HG02884 (cell line): ENCODE results near the gene RTN4RL1.

ENCODE experiments used
- ATAC-seq: cut with Tn5 transposase; IDR thresholded peaks from one replicate; pipeline ENCODE4 v1.9.1; 2021; ENCODE audit warnings: mild to moderate bottlenecking, moderate library complexity; ENCODE audit not compliant: unreplicated experiment

Gene RTN4RL1

DNA sequence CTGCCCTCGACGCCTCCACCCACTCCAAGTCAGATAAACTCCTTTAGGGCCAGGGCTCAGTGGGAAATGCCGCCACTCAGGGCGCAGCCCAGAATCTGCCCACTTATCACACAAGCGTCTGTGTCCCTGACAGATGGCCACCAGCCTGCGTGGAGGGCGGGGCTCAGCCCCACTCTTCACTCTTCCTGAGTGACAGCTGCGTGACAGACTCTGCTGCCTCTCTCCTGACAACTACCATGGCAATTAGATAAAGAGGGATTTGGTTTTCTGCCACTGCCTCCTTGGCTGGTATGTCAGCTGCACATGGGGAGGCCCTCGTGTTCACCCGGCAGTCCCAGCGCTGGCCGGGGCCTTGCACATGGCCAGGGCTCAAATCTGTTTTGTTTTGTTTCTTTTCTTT, 96.2 kb downstream of the RTN4RL1 start:
- ATAC-seq = no peak

- ATAC-seq = no peak
Observed at GRCh38 chr17:1920948-1921351, 104.2 kb downstream of the RTN4RL1 start.

GRCh38 chr17:1919201-1919600, 105.9 kb downstream of the RTN4RL1 start:
- no peak for ATAC-seq

- ATAC-seq = no peak
Observed at GRCh38 chr17:1918346-1919162, 106.6 kb downstream of the RTN4RL1 start.

GRCh38 chr17:1916963-1917715, 108.0 kb downstream of the RTN4RL1 start:
- no peak for ATAC-seq

- ATAC-seq = no peak
Observed at GRCh38 chr17:1916316-1916715, 108.8 kb downstream of the RTN4RL1 start.

DNA sequence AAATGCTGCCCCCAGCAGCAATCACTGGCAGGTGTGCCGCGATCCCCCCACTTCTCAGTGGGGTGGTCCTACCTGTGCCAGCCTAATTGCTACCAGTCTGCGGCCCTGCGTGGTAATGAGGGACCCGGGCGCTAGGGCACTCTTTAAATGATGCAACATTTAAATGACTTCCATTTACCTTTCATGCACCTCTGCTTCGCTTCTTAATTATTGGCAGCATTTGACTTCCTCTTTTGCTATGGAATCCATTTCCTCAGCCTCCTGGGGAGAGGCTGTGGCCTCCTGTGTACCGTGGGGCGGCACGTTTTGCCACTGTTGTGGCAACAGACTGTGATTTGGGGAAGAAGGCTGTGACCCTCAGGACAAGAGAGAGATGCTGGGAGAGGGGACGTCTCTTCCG, 109.2 kb downstream of the RTN4RL1 start:
- ATAC-seq = no peak

GRCh38 chr17:1914661-1915083, 110.5 kb downstream of the RTN4RL1 start:
- no peak for ATAC-seq

DNA sequence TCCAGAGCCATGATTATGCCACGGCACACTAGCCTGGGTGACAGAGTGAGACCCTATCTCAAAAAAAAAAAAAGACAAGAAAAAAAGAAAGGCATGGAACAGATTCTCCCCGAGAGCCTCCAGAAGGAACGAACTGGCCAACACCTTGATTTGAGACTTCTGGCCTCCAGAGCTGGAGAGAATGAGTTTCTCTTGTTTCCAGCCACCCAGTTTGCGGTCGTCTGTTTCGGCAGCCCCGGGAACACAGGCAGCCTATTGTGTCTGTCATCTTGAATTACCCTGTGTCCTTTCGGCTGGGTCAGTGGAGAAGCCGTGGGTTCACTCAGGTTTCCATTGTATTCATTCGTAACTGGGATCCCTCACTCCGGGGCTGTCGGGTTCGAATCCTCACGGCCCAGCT, 111.4 kb downstream of the RTN4RL1 start:
- no peak for ATAC-seq

GRCh38 chr17:1912146-1912545, 113.0 kb downstream of the RTN4RL1 start:
- no peak for ATAC-seq

DNA sequence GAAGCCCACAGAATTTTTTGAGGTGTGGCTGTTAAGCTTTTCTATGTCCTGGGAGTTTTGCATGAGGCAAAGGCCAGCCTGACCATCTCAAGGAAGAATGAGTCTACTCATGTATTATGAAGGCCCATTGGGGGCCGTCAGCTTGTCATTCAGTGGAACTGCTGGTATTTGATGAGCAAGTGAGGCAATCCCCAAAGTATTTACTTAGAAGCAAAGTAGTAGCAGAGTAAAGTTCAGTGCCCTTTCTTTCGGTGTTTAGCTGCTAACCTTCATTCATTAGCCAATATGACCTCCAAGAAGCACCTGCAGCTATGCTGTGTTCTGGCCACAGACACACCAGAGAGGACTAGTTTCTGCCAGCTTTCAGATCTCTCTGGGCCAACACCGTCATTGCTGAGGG, 115.1 kb downstream of the RTN4RL1 start:
- no peak for ATAC-seq

- ATAC-seq = no peak
Observed at GRCh38 chr17:1908699-1909309, 116.3 kb downstream of the RTN4RL1 start.

- no peak for ATAC-seq
Observed at GRCh38 chr17:1907909-1908698, 117.0 kb downstream of the RTN4RL1 start.

- ATAC-seq = no peak
Observed at GRCh38 chr17:1907216-1907631, 117.9 kb downstream of the RTN4RL1 start.

DNA sequence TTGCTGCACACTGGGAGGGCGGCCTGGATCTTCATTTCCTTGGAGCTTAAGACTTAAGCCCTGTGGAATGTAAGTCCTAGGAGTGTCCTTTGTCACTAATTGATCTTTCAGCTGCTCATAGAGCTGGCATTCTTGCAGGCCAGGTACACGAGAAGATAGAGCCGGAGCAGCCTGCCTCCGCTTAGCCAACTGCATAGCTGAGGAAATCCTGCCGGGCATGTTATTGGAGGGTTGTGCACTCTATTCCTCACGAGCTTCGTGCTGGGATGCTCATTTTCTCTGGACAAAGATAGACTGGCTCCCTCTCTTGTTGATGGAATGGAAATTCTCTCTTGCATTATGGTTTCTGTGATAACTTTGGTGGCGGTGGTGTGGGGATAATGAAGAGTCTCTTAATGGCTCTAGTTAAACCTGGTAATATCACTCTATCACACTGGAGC, 118.5 kb downstream of the RTN4RL1 start:
- ATAC-seq = no peak

DNA sequence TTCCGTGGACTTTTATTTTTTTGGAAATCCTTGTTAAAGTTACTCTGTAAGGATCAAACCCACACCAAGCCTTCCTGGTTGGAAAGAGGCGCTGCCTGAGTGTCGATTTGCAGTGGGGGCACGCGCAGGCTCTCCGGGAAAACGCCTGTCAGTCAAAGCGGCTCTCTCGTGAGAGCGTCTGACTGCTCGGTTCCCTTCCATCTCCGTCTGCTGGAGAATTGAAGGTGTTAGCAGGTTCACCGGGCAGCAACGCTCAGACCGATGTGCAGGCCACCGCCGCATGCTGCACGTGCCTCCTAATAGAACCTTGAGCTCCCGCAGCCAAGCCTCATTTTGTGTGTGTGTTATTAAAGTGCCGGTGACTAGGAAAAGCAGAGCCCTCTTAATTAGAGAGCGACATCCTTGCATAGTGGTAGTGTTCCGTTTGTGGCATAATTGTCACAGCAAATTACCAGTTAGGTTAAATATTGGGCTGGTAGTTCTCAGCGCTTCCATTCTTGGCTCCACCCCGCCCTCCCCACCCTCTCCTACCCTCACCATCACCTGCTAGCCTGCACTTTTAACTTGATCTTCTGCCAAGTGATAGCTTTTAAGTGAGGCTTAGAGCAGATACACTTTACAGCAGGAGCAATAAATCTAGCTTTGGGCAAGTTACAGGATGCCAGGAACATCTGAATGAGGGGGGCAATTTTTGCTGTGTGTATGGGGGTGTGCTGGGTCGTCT, 119.8 kb downstream of the RTN4RL1 start:
- ATAC-seq = no peak

DNA sequence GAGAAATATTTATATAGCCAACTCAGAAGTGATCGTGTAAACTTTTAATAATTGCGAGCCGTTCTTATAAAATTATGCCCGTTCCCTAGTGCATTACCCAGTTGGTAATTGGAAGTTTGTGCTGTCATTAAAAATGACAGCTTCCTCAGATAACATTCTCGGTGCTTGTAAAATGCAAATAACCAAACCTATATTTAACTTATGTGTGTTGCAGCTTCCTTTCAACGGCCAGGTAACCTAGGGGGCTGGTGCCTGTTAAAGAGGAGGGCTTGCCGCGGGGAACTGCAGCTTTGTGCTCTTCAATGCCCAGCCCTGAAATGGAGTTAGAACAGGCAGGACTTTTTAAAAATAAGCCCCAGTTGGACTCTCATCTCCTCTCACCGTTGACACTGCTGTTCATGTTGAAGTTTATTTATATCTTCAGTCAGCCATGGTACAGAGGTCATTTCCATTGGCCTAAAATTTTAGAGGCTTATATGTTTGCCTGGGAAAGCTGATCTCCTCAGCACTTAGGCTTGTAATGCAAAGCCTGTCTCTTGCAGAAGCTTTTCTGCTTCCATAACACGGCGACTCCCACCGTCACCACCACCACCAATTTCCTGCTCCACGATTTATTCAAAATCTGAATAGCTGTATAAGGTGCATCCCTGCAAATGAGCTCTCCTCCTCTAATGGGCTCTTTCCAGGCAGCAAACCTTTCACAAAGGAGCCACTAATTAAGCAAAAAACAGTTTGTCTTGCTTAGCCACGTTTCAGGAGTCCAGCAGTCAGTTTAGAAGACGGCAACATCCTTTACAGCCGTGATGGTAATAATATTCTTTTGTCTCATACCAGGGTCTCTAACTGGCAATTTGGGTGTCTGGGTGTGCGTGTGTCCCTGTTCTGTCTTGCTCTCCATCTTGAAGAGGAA, 120.6 kb downstream of the RTN4RL1 start:
- no peak for ATAC-seq

DNA sequence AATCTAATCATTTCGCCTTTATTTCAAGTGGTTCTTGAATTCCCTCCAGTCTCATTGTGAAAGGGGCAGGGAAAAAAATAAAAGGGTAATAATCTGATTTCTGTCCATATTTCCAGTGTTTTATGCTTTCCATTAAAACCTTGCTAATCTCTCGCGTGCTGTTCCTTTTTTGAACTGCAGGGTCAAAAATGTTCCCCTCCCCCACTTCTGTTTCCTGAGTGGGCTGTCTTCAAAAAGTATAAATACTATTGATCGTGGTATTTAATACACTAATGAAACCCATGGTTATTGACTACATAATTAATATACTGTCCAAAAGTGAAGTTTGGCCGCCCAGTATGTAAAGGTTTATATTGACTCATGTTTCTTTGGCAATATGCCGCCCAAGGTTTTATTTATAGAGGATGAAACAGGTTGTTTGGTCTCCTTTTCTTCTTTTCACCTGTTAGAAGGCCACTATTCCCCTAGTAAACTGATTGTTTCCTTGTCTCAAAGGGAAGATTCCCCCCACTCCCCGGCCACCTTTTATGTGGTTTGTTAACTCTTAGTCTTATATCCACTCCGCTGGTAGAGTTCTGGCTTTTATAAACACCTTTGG, 125.6 kb downstream of the RTN4RL1 start:
- no peak for ATAC-seq

GRCh38 chr17:1898872-1899271, 126.3 kb downstream of the RTN4RL1 start:
- ATAC-seq = no peak
